SKM-1 treated with dmso at 0.1 percent for 144 hours (cell line): ENCODE results near the gene HOXA4.

Experiments
- DNase-seq: peaks from one replicate; lab custom pipeline; 2025; ENCODE audit not compliant: unreplicated experiment; lab: John Stamatoyannopoulos, UW

Gene HOXA4

GRCh38 chr7:27095050-27095896 is 35.3 kb downstream of the HOXA4 start:
- DNase-seq: no peak

- DNase-seq: no peak
Observed at GRCh38 chr7:27094304-27095049, 36.1 kb downstream of the HOXA4 start.

GRCh38 chr7:27093184-27093895 is 37.2 kb downstream of the HOXA4 start:
- DNase-seq: no peak

- DNase-seq: no peak
Observed at GRCh38 chr7:27092819-27093110, 37.8 kb downstream of the HOXA4 start.

- DNase-seq: no peak
Observed at GRCh38 chr7:27091941-27092818, 38.4 kb downstream of the HOXA4 start.

GRCh38 chr7:27091105-27091504 is 39.5 kb downstream of the HOXA4 start:
- DNase-seq: no peak

- no peak for DNase-seq
Observed at GRCh38 chr7:27088002-27088922, 42.3 kb downstream of the HOXA4 start.

- DNase-seq: no peak
Observed at GRCh38 chr7:27083646-27084045, 46.9 kb downstream of the HOXA4 start.

- no peak for DNase-seq
Observed at GRCh38 chr7:27082171-27082570, 48.4 kb downstream of the HOXA4 start.

GRCh38 chr7:27080844-27081436 is 49.6 kb downstream of the HOXA4 start:
- no peak for DNase-seq

GRCh38 chr7:27079234-27079975 is 51.2 kb downstream of the HOXA4 start:
- peak; percentile 25 for DNase-seq

GRCh38 chr7:27078616-27079233 is 51.8 kb downstream of the HOXA4 start:
- no peak for DNase-seq
